Measurements from ENCODE around the gene FGF12.

The FGF12 gene

GRCh38 chr3:192364316-192364715, 363.0 kb downstream of the FGF12 start:
- no peak for DNase-seq (ENCODE audit: low read depth, low spot score)
- POLR2A ChIA-PET: no interaction called here
- CTCF ChIA-PET: no interaction called here
- TF ChIP-seq CTCF (IDR thresholded peaks at IDR 0.05; ENCODE audit: insufficient read depth, low read length, missing control alignments): no peak
- no peak overlapping the region for H3K4me3 ChIP-seq (ENCODE audit: low read depth, low read length)

GRCh38 chr3:192354687-192355086, 372.7 kb downstream of the FGF12 start:
- no peak for TF ChIP-seq CTCF (IDR thresholded peaks at IDR 0.05; ENCODE audit: insufficient read depth, low read length, missing control alignments)
- no peak for DNase-seq (ENCODE audit: low read depth, low spot score)
- no peak overlapping the region for H3K4me3 ChIP-seq (ENCODE audit: low read depth, low read length)
- ChIA-PET POLR2A (no interaction called here), CTCF (no interaction called here)

GRCh38 chr3:192352142-192352541, 375.2 kb downstream of the FGF12 start:
- no peak overlapping the region for H3K4me3 ChIP-seq (ENCODE audit: low read depth, low read length)
- DNase-seq (ENCODE audit: low read depth, low spot score): no peak
- CTCF ChIA-PET: interaction anchor here (1.3 kb wide), 1 partner anchor 116 kb away, joined by 3 read pairs; no protein-coding TSS in a partner anchor
- POLR2A ChIA-PET: no interaction called here
- no peak for TF ChIP-seq CTCF (IDR thresholded peaks at IDR 0.05; ENCODE audit: insufficient read depth, low read length, missing control alignments)

- no peak for DNase-seq (ENCODE audit: low read depth, low spot score)
- ChIA-PET POLR2A (no interaction called here), CTCF (interaction anchor here (1.3 kb wide), 1 partner anchor 116 kb away, joined by 3 read pairs; no protein-coding TSS in a partner anchor)
- no peak for TF ChIP-seq CTCF (IDR thresholded peaks at IDR 0.05; ENCODE audit: insufficient read depth, low read length, missing control alignments)
- H3K4me3 ChIP-seq (ENCODE audit: low read depth, low read length): no peak overlapping the region
Observed at GRCh38 chr3:192351441-192351840, 375.9 kb downstream of the FGF12 start.

- ChIA-PET CTCF (no interaction called here), POLR2A (no interaction called here)
- H3K4me3 ChIP-seq (ENCODE audit: low read depth, low read length): no peak overlapping the region
- DNase-seq (ENCODE audit: low read depth, low spot score): no peak
- no peak for TF ChIP-seq CTCF (IDR thresholded peaks at IDR 0.05; ENCODE audit: insufficient read depth, low read length, missing control alignments)
Observed at GRCh38 chr3:192340031-192340430, 387.3 kb downstream of the FGF12 start.

GRCh38 chr3:192339214-192339613, 388.1 kb downstream of the FGF12 start:
- H3K4me3 ChIP-seq (ENCODE audit: low read depth, low read length): no peak overlapping the region
- ChIA-PET POLR2A (no interaction called here), CTCF (no interaction called here)
- no peak for DNase-seq (ENCODE audit: low read depth, low spot score)
- TF ChIP-seq CTCF (IDR thresholded peaks at IDR 0.05; ENCODE audit: insufficient read depth, low read length, missing control alignments): no peak
